ENCODE results near the gene ITPK1.
"Not testable (repeated sequence)": the region's sequence is repeated elsewhere in the genome, so short reads cannot be mapped to it uniquely, and the experiment has no call there.

The ITPK1 gene

GRCh38 chr14:93084866-93085857, 30.6 kb downstream of the ITPK1 start:
- DNase-seq (ENCODE audit: low spot score): no peak

GRCh38 chr14:93084402-93084801, 31.3 kb downstream of the ITPK1 start:
- no peak for DNase-seq (ENCODE audit: low spot score)

GRCh38 chr14:93083917-93084316, 31.8 kb downstream of the ITPK1 start:
- DNase-seq (ENCODE audit: low spot score): no peak

- DNase-seq (ENCODE audit: low spot score): no peak
Measured at GRCh38 chr14:93082576-93083001, 33.1 kb downstream of the ITPK1 start.

- DNase-seq (ENCODE audit: low spot score): no peak
Measured at GRCh38 chr14:93081876-93082570, 33.7 kb downstream of the ITPK1 start.

- DNase-seq (ENCODE audit: low spot score): no peak
Measured at GRCh38 chr14:93079865-93080403, 35.8 kb downstream of the ITPK1 start.

- no peak for DNase-seq (ENCODE audit: low spot score)
Measured at GRCh38 chr14:93079321-93079720, 36.4 kb downstream of the ITPK1 start.

- DNase-seq (ENCODE audit: low spot score): no peak
Measured at GRCh38 chr14:93078870-93079269, 36.9 kb downstream of the ITPK1 start.

- DNase-seq (ENCODE audit: low spot score): no peak
Measured at GRCh38 chr14:93076755-93077154, 39.0 kb downstream of the ITPK1 start.

- DNase-seq (ENCODE audit: low spot score): no peak
Measured at GRCh38 chr14:93075891-93076290, 39.8 kb downstream of the ITPK1 start.

- no peak for DNase-seq (ENCODE audit: low spot score)
Measured at GRCh38 chr14:93073910-93074769, 41.6 kb downstream of the ITPK1 start.

GRCh38 chr14:93073358-93073707, 42.4 kb downstream of the ITPK1 start:
- DNase-seq (ENCODE audit: low spot score): no peak

GRCh38 chr14:93072659-93073357, 42.9 kb downstream of the ITPK1 start:
- DNase-seq (ENCODE audit: low spot score): no peak

GRCh38 chr14:93068711-93069110, 47.0 kb downstream of the ITPK1 start:
- DNase-seq (ENCODE audit: low spot score): no peak

- DNase-seq (ENCODE audit: low spot score): no peak
Measured at GRCh38 chr14:93067088-93067487, 48.6 kb downstream of the ITPK1 start.

- no peak for DNase-seq (ENCODE audit: low spot score)
Measured at GRCh38 chr14:93065272-93065730, 50.4 kb downstream of the ITPK1 start.

GRCh38 chr14:93064411-93065271, 51.1 kb downstream of the ITPK1 start:
- DNase-seq (ENCODE audit: low spot score): no peak

GRCh38 chr14:93063393-93063792, 52.3 kb downstream of the ITPK1 start:
- no peak for DNase-seq (ENCODE audit: low spot score)

- no peak for DNase-seq (ENCODE audit: low spot score)
Measured at GRCh38 chr14:93062890-93063289, 52.8 kb downstream of the ITPK1 start.

- not testable (repeated sequence) for DNase-seq (ENCODE audit: low spot score)
Measured at GRCh38 chr14:93062013-93062412, 53.7 kb downstream of the ITPK1 start.

All from RKO (cell line).